GM21447 (cell line): ENCODE results near the gene BAIAP2L2.
"Not testable (repeated sequence)": the region's sequence is repeated elsewhere in the genome, so short reads cannot be mapped to it uniquely, and the experiment has no call there.

Experiments
- ATAC-seq: cut with Tn5 transposase; IDR thresholded peaks from one replicate; pipeline ENCODE4 v1.9.1; 2021; ENCODE audit not compliant: unreplicated experiment

BAIAP2L2 gene

DNA sequence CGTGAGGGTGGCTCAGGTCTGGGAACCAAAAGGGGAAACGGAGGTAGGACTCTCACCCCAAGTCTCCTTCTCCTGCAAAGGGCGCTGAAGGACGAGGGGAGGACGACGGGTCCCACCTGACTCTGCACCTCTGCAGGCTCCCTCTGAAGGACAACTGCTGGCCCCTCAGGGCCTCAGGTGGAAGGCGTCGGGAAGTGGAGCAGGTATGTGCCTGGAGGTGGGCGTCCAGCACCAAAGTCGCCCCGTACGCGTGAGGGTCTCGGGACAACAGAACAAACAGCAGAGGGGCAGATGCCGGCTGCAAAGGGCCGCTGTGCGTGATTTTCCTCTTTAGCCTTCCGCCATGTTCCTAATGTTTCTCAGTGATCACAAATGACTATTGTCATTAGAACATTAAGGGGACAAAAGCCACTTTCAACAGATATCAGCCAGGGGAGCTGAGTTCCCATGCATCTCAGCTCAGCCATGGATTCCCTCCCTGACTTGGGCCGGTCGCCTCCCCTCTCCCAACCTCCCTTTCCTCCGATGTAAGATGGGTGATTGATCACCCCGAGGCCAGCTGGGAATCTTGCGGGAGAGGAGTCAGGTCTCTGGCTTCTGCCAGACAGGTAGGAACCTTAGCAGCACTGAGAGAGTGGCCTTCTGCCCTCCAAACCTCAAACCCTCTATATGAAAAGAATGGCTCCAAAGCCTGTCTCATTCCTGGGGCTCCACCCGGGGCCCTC, 27.3 kb downstream of the BAIAP2L2 start:
- no peak for ATAC-seq

DNA sequence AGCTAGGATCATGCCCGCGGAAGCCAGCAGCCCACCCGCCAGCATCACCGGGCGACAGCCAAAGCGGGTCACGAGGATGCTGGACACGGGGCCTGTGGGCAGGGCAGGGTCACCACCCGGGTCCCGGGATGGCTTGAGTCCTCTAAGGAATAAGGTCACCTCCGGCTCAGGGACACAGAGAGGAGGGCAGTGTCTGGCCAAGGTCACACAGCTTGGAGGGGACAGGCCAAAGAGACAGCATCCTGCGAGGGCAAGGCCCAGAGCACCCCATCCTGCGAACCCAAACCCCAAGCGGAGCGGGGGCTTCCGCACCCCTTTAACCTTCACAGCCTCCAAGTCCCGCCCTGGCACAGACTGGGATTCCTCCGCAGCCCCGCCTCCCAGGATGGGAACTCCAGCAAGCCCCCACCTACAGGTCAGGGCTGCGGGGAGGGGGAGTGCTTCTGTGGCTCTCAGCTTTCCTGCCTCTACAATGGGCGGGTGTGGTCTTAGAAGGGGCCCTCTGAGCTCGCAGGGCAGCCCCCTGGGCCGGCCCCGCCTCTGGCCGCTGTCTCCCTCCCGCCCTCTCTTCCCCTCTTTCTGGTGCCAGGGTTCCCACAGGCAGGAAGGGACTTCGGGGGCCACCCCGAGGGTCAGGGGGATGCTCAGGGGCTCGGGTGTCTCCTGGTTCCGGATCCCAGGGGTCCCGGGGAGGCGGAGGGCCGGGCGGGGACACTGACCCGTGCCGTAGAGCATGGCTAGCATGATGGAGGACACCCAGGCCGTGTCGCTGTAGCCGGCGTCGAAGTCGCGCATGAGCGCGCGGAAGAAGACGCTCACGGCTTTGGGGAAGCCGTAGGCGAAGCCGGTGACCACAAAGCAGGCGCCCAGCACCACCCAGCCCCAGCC, 28.3 kb downstream of the BAIAP2L2 start:
- no peak for ATAC-seq

DNA sequence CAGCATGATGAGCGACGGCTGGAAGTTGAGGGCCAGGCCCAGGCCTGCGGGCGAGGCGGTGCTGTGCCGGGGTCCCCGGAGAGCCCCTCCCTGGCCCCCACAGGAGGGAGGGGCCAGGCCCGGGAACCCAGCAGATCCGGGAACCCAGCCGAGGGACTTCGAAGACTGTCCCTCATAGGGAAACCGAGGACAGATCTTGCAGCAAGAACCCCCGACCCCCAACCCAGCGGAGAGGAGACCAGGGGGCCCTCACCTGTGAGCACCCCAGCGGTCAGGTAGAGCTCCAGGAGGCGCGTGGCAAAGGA, 28.9 kb downstream of the BAIAP2L2 start:
- no peak for ATAC-seq

DNA sequence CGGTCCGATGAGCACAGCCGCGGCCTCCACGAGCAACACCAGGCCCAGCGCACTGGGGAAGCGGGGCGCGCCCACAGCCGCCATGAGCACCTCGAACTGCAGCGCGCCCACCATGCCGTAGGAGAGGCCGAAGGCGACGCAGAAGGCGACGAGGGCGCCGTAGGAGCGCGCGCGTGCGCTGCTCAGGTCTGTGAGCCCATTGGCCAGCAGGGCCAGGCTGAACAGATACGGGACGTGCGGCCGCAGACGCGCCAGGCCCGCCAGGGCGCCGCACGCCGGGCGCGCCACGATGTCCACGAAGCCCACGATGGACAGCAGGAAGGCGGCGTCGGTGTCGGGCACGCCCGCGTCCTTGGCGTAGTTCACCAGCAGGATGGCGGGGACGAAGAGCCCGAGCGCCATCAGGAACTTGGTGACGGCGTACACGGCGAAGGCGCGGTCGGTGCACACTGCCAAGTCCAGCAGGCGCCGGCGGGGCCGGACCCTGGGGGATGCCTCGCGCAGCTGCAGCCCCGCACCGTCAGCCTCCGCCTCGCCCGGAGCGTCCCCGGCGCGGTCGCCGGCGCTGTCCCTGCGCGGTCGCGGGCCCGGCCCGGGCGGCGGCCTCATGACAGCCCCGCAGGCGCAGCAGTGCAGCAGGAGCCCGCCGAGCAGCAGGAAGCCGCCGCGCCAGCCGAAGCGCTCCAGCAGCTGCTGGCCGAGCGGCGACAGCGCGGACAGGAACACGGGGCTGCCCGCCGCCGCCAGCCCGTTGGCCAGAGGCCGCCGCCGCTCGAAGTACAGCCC, 29.4 kb downstream of the BAIAP2L2 start:
- no peak for ATAC-seq

DNA sequence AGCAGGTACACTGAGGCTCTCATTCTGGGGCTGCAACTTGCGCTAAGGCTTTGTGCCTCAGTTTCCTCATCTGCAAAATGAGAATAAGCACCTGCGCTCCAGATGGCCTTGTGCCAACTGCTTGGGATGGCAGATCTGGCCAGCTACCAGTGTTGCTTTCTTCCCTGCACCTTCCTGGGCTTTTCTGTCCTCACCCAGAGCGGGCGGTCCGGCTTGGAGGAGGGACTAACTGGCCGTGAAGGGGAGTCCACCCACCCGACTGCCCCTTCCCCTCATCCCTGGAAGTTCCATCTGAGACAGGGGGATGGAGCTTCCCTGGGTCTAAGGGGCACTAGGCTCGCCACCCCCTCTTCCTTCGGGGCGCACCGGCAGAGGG, 30.0 kb downstream of the BAIAP2L2 start:
- ATAC-seq: no peak

DNA sequence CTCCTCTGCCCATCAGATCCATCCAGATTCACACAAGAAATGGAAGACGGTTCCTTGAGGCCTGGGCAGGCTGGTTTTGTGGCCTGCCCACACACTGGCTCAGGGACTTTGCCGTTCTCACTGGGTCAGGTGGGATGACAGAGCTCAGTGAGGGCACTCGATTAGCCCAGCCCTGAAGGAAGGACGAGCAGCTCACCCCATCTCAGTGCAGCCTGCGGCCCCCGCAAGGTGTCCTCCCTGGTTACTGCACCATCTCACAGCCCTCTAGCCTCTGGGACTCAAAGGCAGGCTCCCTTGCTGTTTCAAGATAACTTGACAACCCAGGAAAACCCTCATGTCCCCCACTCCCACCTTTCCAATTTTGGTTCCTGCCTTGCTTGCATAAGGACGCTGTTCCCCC, 30.7 kb downstream of the BAIAP2L2 start:
- ATAC-seq: no peak

DNA sequence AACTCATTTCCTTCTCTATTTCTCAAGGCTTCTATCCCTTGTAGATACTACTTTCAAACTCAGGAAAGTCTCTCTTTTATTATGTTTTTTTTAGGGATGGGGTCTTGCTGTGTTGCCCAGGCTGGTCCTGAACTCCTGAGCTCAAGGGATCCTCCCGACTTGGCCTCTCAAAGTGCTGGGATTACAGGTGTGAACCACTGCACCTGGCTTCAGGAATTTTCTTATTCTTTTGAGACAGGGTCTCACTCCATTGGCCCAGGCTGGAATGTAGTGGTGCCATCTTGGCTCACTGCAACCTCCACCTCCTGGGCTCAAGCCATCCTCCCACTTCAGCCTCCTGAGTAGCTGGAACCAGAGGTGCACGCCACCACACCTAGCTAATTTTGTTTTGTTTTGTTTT, 31.3 kb downstream of the BAIAP2L2 start:
- ATAC-seq: not testable (repeated sequence)

DNA sequence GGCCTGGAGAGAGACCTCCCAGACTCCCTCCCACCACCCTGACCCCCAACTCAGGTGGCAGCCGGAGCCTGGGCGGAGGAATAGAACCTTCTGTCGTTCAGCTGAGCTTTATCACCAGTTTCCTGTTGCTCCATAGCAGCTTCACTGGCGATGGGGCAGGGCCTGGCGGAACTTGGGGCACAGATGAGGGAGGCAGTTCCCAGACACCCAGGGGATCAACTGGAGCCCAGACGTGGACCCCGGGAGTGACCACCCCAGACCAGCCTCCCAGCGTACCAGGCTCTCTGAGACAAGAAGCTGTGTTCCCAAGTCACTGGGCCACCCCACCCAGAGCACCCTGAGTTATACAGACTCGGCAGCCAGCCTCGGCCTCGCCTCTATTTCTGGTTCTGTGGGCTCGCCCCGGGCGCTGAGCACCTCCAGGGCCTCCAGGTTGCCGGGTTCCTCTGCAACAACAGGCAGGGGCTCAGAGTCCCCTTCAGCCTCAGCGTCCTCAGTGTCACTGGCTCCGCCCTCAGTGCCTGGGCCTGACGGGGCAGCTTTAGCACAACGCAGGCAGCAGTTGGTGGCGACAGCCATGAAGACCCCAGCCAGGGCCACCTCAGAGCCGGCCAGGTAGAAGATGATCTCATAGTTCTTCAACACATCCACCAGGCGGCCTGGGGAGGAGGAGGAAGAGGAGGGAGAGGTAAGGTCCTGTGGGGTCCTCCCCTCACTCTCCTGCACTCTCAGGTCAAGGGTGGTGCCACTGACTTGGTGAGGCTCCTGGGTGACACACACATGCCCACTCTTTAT, 32.2 kb downstream of the BAIAP2L2 start:
- ATAC-seq: no peak

DNA sequence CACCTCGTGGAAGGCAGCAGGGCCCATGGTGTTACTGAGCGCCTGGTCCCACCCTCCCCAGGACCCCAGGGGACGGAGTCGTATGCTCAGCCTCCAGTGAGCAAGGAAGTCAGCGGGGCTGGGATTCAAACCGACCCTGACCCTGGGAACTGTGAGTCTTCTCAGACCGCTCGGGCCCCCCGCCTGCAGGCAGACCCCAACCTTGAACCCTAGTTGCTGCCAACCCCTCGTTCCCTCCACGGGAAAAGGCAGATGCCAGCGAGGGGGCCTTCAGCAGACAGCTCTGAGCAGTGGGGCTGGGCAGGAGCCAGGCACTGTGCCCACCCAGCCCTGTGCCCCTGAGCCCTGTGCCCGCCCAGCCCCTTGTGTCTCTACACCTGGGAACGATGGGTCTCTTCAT, 32.9 kb downstream of the BAIAP2L2 start:
- ATAC-seq: no peak

DNA sequence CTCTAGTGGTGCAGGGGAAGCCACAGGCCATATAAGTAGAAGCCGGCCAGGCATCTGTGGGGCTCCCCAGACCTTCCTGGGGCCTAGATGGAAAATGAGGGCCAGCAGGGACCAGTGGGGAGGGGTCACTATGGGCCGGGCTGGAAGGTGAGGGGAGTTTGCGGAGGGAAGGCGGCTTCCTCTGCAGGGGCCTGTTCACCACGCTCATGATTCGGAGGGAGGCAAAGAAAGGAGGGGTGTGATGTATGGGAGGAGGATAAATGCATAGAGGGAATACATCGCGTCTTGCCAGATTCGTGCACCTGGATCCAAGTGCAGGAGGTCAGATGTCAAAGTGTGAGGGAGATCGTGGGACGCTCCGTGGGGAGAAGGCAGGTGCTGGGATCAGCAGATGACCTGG, 33.4 kb downstream of the BAIAP2L2 start:
- no peak for ATAC-seq

DNA sequence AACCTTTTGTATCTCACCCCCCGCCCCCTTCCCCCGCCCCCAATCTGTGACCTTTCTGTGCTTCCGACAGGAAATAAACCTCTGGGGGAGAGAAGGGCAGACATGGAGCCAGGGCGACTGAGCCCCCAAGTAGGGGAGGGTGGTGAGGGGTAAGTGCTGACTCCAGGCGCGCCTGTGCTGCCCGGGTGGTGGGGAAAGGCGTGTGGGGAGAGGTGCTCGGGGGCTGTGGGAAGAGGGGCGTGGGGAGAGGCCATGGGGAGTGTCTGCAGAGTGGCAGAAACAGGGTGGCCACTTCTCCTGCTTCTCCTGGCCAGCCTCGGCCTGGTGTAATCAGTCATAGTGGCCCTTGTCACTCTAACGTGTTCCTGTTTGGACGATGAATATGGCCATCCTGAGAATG, 34.5 kb downstream of the BAIAP2L2 start:
- no peak for ATAC-seq

DNA sequence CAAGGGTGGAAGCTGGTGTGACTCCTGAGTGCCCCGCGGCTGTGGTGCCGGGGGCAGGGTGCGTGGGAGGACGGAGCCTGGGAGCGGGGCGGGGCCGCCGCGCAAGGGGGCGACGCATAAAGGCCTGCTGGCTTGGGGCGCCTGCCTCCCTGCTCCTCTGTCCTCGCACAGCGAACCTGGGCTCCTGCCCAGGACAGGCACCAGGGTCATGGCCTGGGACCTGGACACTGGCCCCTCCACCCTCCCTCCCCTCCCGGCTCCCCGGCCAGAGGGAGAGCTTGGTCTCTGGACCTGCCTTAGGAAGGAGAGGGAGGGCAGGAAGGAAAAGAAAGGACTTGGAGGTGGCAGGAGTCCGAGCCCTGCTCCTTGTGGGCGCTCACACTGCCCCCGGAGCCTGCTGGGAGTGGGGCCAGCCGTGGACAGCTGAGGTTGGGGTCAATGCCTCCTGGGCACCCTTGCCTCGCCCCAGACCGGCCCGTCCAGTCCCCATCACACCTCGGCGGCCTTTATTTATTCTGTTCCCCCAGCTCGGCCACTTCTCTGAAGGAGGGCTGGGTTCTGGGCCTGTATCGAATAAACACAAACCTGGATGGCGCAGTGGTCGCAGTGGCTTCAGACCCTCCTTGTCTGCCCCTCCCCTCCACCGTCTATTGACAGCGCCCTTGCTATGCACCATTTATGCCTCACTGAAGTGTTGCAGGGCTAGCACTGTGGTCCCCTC, 35.2 kb downstream of the BAIAP2L2 start:
- no peak for ATAC-seq

DNA sequence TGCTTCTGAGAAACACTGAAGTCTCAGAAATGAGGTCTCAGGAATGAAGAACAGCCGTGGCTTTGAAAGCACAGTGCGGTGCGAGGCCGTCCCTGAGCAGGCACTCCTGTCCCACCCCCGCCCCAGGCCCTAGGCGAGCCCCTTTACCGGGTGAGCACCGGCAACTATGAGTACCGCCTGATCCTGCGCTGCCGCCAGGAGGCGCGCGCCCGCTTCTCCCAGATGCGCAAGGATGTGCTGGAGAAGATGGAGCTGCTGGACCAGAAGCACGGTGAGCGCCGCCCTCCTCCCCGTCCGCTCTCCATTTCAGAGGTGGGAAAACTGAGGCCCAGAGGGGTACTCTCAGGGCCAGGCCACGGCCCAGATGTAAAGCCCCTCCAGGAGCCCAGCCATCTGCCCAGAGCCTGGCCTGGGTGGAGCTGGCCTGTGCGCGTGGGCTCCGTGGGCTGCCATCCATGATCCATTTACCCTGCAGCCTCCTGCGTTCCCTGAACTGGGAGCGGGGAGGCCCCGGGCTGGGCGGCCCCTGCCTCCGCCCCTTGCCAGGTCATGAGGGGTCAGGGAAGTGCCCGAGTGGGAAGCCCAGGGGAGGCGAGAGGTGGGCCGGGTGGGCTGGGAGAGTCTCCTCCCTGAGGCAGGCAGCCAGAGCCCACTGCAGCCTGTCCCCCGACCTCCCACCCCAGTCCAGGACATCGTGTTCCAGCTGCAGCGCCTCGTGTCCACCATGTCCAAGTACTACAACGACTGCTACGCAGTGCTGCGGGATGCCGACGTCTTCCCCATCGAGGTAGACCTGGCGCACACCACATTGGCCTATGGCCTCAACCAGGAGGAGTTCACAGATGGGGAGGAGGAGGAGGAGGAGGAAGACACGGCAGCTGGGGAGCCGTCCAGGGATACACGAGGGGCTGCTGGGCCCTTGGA, 36.0 kb downstream of the BAIAP2L2 start:
- ATAC-seq: no peak

DNA sequence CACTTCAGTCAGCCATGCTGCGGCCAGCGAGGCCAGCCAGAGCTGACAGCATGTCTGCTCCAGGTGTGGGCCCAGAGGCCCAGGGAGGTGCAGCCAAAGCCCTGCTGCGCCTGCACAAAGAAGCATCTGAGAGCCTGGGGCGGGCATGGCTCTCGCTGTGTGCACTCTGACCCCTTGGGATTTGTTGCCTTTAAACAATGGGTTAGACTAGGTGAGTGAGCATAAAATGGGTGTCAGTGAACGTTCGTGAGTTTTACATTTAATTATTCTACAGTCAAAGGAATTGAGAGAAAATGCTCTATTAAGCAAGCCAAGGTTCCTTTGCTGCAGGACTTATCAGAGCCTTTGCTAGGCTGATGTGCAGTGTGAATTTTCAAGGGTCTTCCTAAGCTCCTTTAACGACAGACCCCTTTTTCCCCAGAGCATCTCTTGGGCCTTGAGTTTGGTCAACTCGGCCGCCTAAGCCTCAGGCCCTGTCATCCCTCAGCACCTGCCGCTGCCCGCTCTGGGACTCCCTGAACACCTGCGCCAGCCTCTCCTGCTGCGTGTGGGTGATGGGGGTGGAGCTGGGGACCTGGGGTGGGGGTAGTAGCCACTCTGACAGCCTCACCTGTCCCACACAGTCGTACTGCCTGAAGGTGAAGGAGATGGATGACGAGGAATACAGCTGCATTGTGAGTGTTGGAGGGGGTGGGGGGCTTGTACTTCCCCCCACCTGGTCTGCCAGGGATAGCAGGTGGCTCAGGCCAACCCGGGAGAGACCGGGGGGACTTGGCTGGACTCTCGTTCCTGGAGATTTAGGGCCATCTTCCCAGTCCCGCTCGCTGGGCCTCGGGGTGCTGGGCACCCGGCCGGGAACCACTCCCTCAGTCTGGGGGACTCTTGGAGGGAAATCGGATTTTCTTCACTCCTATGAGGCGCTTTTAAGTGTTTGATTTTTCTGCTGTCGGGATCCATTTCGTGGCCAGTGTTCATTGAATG, 37.0 kb downstream of the BAIAP2L2 start:
- ATAC-seq: no peak

DNA sequence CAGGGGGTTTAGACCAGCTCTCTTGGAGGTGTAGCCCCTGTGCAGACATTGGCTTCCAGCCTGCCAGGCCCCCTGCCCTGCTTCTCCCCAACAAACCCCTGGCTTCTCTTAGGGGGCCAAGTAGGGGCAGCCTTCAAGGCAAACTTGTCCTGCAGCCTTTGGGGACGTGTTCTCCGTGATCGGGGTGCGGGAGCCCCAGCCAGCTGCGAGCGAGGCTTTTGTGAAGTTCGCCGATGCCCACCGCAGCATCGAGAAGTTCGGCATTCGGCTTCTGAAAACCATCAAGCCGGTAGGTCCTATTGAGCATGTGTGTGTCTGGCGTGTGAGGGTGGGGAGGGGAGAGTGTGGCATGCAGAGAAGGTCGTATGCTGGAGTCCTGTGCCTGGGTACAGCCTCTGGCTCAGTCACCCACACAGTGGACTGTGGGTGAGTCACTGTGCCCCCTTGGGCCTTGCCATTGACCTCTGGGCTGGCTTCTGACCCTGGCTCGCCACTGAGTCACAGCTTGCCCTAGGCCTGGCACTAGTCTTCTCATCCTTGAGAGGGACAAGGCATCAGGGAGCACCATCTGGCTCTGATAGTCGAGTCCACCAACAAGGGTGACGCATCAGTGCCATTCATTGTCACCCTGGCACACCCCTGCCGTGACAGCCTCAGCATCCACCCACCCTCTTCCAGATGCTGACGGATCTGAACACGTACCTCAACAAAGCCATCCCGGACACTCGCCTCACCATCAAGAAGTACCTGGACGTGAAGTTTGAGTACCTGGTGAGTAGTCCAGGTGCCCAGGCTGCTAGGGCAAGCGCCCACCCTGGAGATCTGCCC, 37.9 kb downstream of the BAIAP2L2 start:
- no peak for ATAC-seq

DNA sequence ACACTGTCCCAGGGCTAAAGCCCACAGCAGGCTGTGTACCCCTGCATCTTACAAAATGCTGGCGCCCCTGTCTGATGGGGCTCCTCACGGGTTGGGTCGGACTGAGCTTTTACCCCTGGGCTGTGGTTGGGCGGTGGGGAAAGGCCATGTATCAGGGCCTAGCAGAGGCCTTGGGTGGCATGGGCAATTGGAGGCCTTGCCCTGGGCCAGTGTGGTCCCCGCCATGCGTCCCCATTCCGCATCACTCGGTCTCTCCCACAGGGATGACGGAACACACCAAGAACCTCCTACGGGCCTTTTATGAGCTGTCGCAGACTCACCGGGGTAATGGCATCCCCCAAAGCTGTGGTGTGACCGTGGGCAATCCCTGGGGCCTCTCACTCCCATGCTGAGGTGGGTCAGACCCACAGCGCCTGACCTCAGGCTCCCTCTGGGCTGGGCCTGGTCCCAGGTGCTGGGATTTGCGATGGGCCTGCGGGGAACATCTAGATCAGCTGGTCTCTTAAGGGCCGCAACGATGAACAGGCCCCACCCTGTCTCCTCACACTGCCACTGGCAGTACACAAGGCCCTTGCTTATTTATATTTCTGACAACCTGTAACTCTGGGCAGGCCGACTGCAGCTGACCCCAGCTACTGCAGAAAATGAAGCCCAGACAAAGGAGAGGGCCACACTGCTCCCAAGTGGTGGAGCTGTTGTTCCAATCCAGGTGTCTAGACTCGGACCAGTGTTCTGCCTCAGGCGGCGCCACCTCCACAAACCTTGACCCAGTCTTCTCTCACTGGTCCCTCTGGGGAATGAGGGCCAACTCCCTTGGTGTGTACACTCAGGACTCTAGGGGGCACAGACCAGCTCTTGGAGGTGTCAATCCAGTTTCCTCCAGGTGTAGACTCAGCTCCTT, 38.8 kb downstream of the BAIAP2L2 start:
- ATAC-seq: no peak
